ENCODE results near the gene PRICKLE2.

The PRICKLE2 gene

DNA sequence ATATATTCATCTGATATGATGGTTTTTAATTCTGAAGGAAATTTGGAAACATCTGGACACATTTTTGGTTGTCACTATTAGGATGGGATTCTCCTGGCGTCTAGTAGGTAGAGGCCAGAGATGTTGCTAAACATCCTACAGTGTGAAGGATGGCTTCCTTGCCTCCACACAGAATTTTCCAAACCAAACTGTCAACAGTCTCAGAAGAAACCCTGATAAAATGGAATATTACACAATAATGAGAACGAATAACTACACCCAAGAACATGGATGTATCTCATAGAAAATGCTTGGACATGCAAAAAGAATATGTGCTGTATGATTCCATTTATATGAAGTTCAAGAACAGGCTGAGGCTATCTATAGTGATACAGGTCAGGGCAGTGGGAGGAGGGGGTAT, 122.1 kb downstream of the PRICKLE2 start:
- Histone ChIP-seq H3K9ac (ENCODE audit: low read length) (no peak overlapping the region), H3K79me1 (ENCODE audit: low read length) (no peaks in the 10 kb centered on the region), H2AK5ac (ENCODE audit: low read length) (no peak overlapping the region), H2BK15ac (replicated peaks; ENCODE audit: low read depth) (no peak overlapping the region), H3K18ac (ENCODE audit: low read length) (no peak overlapping the region), H4K8ac (ENCODE audit: low read depth, low read length) (no peak overlapping the region), H3K56ac (ENCODE audit: low read length) (no peak overlapping the region), H2BK5ac (ENCODE audit: low read length) (no peak overlapping the region), H3K23ac (ENCODE audit: low read length) (no peak overlapping the region), H3K27me3 (ENCODE audit: insufficient read depth, low read length, poor library complexity) (no peaks in the 10 kb centered on the region), H3K4me2 (ENCODE audit: low read length) (no peak overlapping the region), H3K36me3 (ENCODE audit: control insufficient read depth, insufficient read depth, low read length) (no peaks in the 10 kb centered on the region), H4K5ac (ENCODE audit: low read length) (no peak overlapping the region), H3K4me3 (ENCODE audit: low read length) (no peak overlapping the region), H3K27ac (ENCODE audit: low read depth, low read length) (no peak overlapping the region), H3K4ac (ENCODE audit: low read depth, low read length) (no peak overlapping the region), H3K79me2 (ENCODE audit: control insufficient read depth, insufficient read depth, low read length) (no peaks in the 10 kb centered on the region), H2BK120ac (ENCODE audit: low read depth, low read length) (no peak overlapping the region), H3K4me1 (ENCODE audit: control insufficient read depth, low read depth, low read length) (peaks cover 5% of the 10 kb centered on the region)
- no peak for DNase-seq
- WGBS (ENCODE audit: extremely low coverage, insufficient coverage, low lambda C conversion rate), result no CpG with 5 or more reads among the region's 2 CpGs

DNA sequence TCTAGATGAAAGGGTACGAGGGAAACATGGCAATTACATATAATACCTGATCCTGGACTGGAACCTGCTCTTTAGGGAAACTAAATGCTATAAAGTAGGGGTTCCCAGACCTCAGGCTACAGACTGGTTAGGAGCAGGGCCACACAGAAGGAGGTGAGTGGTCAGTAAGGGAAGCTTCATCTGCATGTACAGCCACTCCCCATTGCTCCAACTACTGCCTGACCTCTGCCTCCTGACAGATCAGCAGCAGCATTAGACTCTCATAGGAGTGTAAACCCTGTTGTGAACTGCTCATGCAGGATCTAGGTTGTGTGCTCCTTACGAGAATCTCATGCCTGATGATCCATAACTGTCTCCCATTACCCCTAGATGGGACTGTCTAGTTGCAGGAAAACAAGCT, 123.1 kb downstream of the PRICKLE2 start:
- H4K5ac ChIP-seq (ENCODE audit: low read length), result no peak overlapping the region
- H3K9ac ChIP-seq (ENCODE audit: low read length), result no peak overlapping the region
- no peak overlapping the region for H3K4ac ChIP-seq (ENCODE audit: low read depth, low read length)
- H3K18ac ChIP-seq (ENCODE audit: low read length), result no peak overlapping the region
- no CpG with 5 or more reads among the region's 2 CpGs for WGBS (ENCODE audit: extremely low coverage, insufficient coverage, low lambda C conversion rate)
- DNase-seq, result no peak
- no peaks in the 10 kb centered on the region for H3K79me2 ChIP-seq (ENCODE audit: control insufficient read depth, insufficient read depth, low read length)
- H3K27ac ChIP-seq (ENCODE audit: low read depth, low read length), result no peak overlapping the region
- H2BK15ac ChIP-seq (replicated peaks; ENCODE audit: low read depth), result no peak overlapping the region
- H3K23ac ChIP-seq (ENCODE audit: low read length), result no peak overlapping the region
- H2AK5ac ChIP-seq (ENCODE audit: low read length), result no peak overlapping the region
- H2BK5ac ChIP-seq (ENCODE audit: low read length), result no peak overlapping the region
- no peak overlapping the region for H2BK120ac ChIP-seq (ENCODE audit: low read depth, low read length)
- H3K36me3 ChIP-seq (ENCODE audit: control insufficient read depth, insufficient read depth, low read length), result no peaks in the 10 kb centered on the region
- no peak overlapping the region for H3K4me3 ChIP-seq (ENCODE audit: low read length)
- peaks cover 9% of the 10 kb centered on the region for H3K4me1 ChIP-seq (ENCODE audit: control insufficient read depth, low read depth, low read length)
- no peaks in the 10 kb centered on the region for H3K27me3 ChIP-seq (ENCODE audit: insufficient read depth, low read length, poor library complexity)
- H3K56ac ChIP-seq (ENCODE audit: low read length), result no peak overlapping the region
- no peak overlapping the region for H3K4me2 ChIP-seq (ENCODE audit: low read length)
- H4K8ac ChIP-seq (ENCODE audit: low read depth, low read length), result no peak overlapping the region
- no peaks in the 10 kb centered on the region for H3K79me1 ChIP-seq (ENCODE audit: low read length)

DNA sequence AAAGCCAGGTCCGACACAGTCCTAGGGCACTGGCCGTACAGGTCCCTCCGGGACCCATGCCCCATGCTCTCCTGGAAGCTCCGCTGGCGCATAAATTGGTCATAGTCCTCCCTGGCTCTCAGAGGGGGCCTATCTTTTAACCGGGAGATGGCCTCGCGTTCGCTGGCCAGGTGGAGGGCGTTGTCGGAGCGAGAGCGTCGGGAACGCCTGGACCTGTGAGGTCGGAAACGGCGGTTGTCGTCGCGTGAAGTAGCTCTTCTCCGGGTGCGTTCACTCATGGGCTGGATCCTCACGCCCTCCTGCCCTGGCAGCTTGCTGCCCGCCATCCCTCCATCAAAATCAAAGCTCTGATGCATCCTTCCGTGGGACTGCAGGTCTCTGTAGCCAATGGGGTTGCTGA, 126.0 kb downstream of the PRICKLE2 start:
- Histone ChIP-seq H3K27me3 (ENCODE audit: insufficient read depth, low read length, poor library complexity) (no peaks in the 10 kb centered on the region), H3K56ac (ENCODE audit: low read length) (no peak overlapping the region), H3K79me2 (ENCODE audit: control insufficient read depth, insufficient read depth, low read length) (no peaks in the 10 kb centered on the region), H2AK5ac (ENCODE audit: low read length) (no peak overlapping the region), H4K8ac (ENCODE audit: low read depth, low read length) (no peak overlapping the region), H3K79me1 (ENCODE audit: low read length) (no peaks in the 10 kb centered on the region), H3K4me3 (ENCODE audit: low read length) (no peak overlapping the region), H2BK120ac (ENCODE audit: low read depth, low read length) (no peak overlapping the region), H3K23ac (ENCODE audit: low read length) (no peak overlapping the region), H3K4me1 (ENCODE audit: control insufficient read depth, low read depth, low read length) (peaks cover 14% of the 10 kb centered on the region), H3K36me3 (ENCODE audit: control insufficient read depth, insufficient read depth, low read length) (no peaks in the 10 kb centered on the region), H2BK15ac (replicated peaks; ENCODE audit: low read depth) (no peak overlapping the region), H3K27ac (ENCODE audit: low read depth, low read length) (no peak overlapping the region), H2BK5ac (ENCODE audit: low read length) (no peak overlapping the region), H3K4ac (ENCODE audit: low read depth, low read length) (no peak overlapping the region), H4K5ac (ENCODE audit: low read length) (no peak overlapping the region), H3K18ac (ENCODE audit: low read length) (no peak overlapping the region), H3K9ac (ENCODE audit: low read length) (no peak overlapping the region), H3K4me2 (ENCODE audit: low read length) (no peak overlapping the region)
- DNase-seq, result no peak
- no CpG with 5 or more reads among the region's 26 CpGs for WGBS (ENCODE audit: extremely low coverage, insufficient coverage, low lambda C conversion rate)

DNA sequence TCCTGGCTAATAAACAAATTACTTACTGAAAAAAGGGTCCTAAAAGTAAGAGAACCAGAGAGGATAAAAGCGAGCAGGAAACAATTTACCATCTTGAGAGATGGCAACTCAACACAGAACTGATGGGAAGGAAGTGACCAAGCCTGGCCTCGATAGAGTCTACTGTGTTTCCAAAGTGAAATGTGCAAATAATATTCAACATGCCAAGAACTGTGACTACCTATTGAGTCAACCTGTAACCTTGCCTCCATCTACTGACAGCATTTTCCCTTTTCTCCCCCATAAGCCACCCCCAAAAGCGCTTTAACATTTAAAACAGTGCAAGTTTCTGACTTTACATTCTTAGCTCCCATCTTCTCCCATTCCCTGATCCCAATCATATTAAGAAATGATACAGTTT, 126.6 kb downstream of the PRICKLE2 start:
- Histone ChIP-seq H3K23ac (ENCODE audit: low read length) (no peak overlapping the region), H2BK15ac (replicated peaks; ENCODE audit: low read depth) (no peak overlapping the region), H3K79me2 (ENCODE audit: control insufficient read depth, insufficient read depth, low read length) (no peaks in the 10 kb centered on the region), H3K27ac (ENCODE audit: low read depth, low read length) (no peak overlapping the region), H2BK5ac (ENCODE audit: low read length) (no peak overlapping the region), H3K56ac (ENCODE audit: low read length) (no peak overlapping the region), H3K4me3 (ENCODE audit: low read length) (no peak overlapping the region), H4K8ac (ENCODE audit: low read depth, low read length) (no peak overlapping the region), H3K18ac (ENCODE audit: low read length) (no peak overlapping the region), H4K5ac (ENCODE audit: low read length) (no peak overlapping the region), H2AK5ac (ENCODE audit: low read length) (no peak overlapping the region), H3K4me2 (ENCODE audit: low read length) (no peak overlapping the region), H3K4me1 (ENCODE audit: control insufficient read depth, low read depth, low read length) (peaks cover 14% of the 10 kb centered on the region), H3K4ac (ENCODE audit: low read depth, low read length) (no peak overlapping the region), H3K79me1 (ENCODE audit: low read length) (no peaks in the 10 kb centered on the region), H3K36me3 (ENCODE audit: control insufficient read depth, insufficient read depth, low read length) (no peaks in the 10 kb centered on the region), H3K27me3 (ENCODE audit: insufficient read depth, low read length, poor library complexity) (no peaks in the 10 kb centered on the region), H3K9ac (ENCODE audit: low read length) (no peak overlapping the region), H2BK120ac (ENCODE audit: low read depth, low read length) (no peak overlapping the region)
- WGBS (ENCODE audit: extremely low coverage, insufficient coverage, low lambda C conversion rate), result no CpG with 5 or more reads among the region's 3 CpGs
- DNase-seq, result no peak

GRCh38 chr3:64097920-64098319, 127.3 kb downstream of the PRICKLE2 start:
- H3K27ac ChIP-seq (ENCODE audit: low read depth, low read length), result no peak overlapping the region
- no peak overlapping the region for H3K4ac ChIP-seq (ENCODE audit: low read depth, low read length)
- H2AK5ac ChIP-seq (ENCODE audit: low read length), result no peak overlapping the region
- H3K9ac ChIP-seq (ENCODE audit: low read length), result no peak overlapping the region
- no peak for DNase-seq
- H3K79me1 ChIP-seq (ENCODE audit: low read length), result no peaks in the 10 kb centered on the region
- no peaks in the 10 kb centered on the region for H3K79me2 ChIP-seq (ENCODE audit: control insufficient read depth, insufficient read depth, low read length)
- no peak overlapping the region for H2BK15ac ChIP-seq (replicated peaks; ENCODE audit: low read depth)
- no peaks in the 10 kb centered on the region for H3K27me3 ChIP-seq (ENCODE audit: insufficient read depth, low read length, poor library complexity)
- peaks cover 14% of the 10 kb centered on the region for H3K4me1 ChIP-seq (ENCODE audit: control insufficient read depth, low read depth, low read length)
- no peak overlapping the region for H3K23ac ChIP-seq (ENCODE audit: low read length)
- H4K8ac ChIP-seq (ENCODE audit: low read depth, low read length), result no peak overlapping the region
- WGBS (ENCODE audit: extremely low coverage, insufficient coverage, low lambda C conversion rate), result no CpG with 5 or more reads among the region's 5 CpGs
- H3K4me3 ChIP-seq (ENCODE audit: low read length), result no peak overlapping the region
- no peak overlapping the region for H3K56ac ChIP-seq (ENCODE audit: low read length)
- no peak overlapping the region for H2BK5ac ChIP-seq (ENCODE audit: low read length)
- H3K18ac ChIP-seq (ENCODE audit: low read length), result no peak overlapping the region
- H3K4me2 ChIP-seq (ENCODE audit: low read length), result no peak overlapping the region
- no peak overlapping the region for H4K5ac ChIP-seq (ENCODE audit: low read length)
- H3K36me3 ChIP-seq (ENCODE audit: control insufficient read depth, insufficient read depth, low read length), result no peaks in the 10 kb centered on the region
- H2BK120ac ChIP-seq (ENCODE audit: low read depth, low read length), result no peak overlapping the region

- Histone ChIP-seq H3K27me3 (ENCODE audit: insufficient read depth, low read length, poor library complexity) (no peaks in the 10 kb centered on the region), H2BK5ac (ENCODE audit: low read length) (no peak overlapping the region), H3K4me2 (ENCODE audit: low read length) (no peak overlapping the region), H3K56ac (ENCODE audit: low read length) (no peak overlapping the region), H3K9ac (ENCODE audit: low read length) (no peak overlapping the region), H2BK15ac (replicated peaks; ENCODE audit: low read depth) (no peak overlapping the region), H2BK120ac (ENCODE audit: low read depth, low read length) (no peak overlapping the region), H3K79me2 (ENCODE audit: control insufficient read depth, insufficient read depth, low read length) (no peaks in the 10 kb centered on the region), H3K4me1 (ENCODE audit: control insufficient read depth, low read depth, low read length) (peaks cover 14% of the 10 kb centered on the region), H3K18ac (ENCODE audit: low read length) (no peak overlapping the region), H3K36me3 (ENCODE audit: control insufficient read depth, insufficient read depth, low read length) (no peaks in the 10 kb centered on the region), H4K8ac (ENCODE audit: low read depth, low read length) (no peak overlapping the region), H3K4ac (ENCODE audit: low read depth, low read length) (no peak overlapping the region), H3K79me1 (ENCODE audit: low read length) (no peaks in the 10 kb centered on the region), H3K27ac (ENCODE audit: low read depth, low read length) (no peak overlapping the region), H2AK5ac (ENCODE audit: low read length) (no peak overlapping the region), H3K4me3 (ENCODE audit: low read length) (no peak overlapping the region), H3K23ac (ENCODE audit: low read length) (no peak overlapping the region), H4K5ac (ENCODE audit: low read length) (no peak overlapping the region)
- no peak for DNase-seq
- WGBS (ENCODE audit: extremely low coverage, insufficient coverage, low lambda C conversion rate), result no CpG with 5 or more reads among the region's 3 CpGs
These were observed 129.5 kb downstream of the PRICKLE2 start for GRCh38 chr3:64095802-64096201.
